Measurements from ENCODE around the gene GNG13.
A peak's percentile ranks its signal among the peaks of the same experiment; 100 is the strongest.

Gene GNG13

DNA sequence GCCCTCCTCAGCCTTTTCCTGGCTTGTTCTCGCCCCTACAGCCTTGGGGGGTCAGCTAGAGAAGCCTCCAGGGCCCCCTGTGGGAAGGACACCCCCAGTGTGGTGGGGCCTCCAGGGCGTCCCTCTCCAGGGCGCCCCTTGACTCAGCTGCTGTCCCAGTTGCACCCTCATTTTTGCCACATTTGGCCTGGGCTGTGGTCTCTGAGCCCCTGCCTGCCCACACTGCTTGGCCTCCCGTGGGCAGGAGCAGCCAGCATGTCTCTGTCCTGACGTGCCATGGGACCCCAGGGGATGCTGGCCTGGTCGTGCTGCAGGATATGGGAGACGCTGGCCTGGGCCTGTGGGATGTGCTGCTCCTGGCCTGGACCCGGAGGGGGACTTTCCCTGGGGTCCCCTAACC lies 7.1 kb downstream of the GNG13 start:
- DNase-seq = no peak

DNA sequence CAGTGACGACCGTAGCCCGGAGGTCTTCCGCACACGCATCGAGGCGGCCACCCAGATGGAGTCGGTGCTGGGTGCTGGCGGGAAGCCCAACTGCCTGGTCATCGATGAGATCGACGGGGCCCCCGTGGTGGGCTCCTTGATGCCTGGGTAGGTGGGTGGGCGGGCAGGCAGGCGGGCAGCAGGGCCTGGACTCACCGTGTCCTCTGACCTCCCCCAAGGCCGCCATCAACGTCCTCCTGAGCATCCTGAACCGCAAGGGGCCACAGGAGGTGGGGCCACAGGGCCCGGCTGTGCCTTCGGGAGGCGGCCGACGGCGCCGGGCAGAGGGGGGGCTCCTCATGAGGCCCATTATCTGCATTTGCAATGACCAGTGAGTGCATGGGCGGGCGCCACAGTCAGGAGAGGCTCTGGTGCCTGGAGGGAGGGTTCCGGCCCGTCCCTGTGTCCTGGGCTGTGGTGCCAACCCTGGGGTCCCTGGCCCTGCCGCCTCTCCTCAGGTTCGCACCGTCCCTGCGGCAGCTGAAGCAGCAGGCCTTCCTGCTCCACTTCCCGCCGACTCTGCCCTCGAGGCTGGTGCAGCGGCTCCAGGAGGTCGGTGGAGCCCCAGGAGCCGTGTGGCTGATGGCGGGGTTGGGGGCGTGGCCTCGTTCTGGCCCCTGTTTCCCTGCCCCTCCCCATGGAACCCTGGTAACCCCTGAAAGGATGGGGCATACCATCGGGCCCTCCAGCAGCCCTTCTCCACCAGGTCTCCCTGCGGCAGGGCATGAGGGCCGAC lies 8.1 kb downstream of the GNG13 start:
- no peak for DNase-seq

DNA sequence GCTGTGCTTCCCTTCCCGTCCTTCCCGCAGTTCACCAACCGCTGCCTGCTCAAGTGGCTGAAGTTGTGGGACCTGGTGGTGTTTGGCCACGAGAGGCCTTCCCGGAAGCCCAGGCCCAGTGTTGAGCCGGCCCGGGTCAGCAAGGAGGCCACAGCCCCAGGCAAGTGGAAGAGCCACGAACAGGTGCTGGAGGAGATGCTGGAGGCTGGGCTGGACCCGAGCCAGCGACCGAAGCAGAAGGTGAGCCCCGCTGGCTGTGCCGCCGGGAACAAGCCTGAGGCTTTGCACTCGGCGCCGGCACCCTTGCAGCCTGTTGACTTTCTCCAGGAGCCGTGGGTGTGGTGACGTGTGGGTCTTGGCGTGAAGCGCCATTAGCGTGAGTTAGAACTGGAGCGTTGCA lies 9.4 kb downstream of the GNG13 start:
- DNase-seq = no peak

DNA sequence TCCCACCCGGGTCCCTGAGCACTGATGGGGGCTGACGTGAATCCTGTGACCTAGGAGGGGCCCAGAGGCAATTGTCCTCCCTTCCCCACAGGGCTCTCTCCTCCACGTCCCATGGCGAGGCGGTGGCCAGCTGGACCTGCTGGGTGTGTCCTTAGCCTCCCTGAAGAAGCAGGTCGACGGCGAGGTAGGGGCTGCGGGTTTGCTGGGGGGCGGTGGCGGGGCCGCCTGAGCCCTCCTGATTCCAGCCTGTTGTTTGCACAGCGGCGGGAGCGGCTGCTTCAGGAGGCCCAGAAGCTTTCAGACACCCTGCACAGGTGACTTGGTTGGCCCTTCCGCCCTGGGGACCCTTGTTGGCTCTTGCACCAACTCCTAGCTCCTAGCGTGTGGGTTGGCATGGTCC lies 10.4 kb downstream of the GNG13 start:
- no peak for DNase-seq

- DNase-seq = no peak
Measured at GRCh38 chr16:789191-789850, 11.2 kb downstream of the GNG13 start.

- peak; percentile 86 to 95 for DNase-seq
Measured at GRCh38 chr16:788399-789126, 12.0 kb downstream of the GNG13 start, which contains the start of gene CHTF18. TSS of gene CHTF18 (plus strand) at chr16:788620. CDS start at chr16:788685, 65 bp downstream.

DNA sequence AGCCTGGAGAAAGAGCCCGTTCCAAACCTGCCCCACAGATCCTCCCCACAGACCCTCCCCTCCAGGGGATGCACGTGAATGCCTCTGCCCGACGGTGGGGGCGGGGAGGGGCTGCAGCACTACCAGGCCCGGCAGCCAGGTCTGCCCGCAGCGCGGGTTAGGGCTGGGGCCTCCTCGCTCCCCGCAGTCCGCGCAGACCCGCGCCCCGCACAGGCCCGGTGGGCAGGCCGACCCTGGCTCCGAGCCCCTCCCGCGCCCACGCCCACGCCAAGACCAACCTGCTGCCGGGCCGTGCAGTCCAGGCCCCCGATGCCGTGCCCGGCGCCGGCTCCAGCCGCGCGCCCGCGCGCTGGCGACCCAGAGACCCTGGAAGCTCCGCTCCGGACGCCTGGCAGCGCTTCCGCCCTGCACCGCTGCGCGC lies 12.5 kb downstream of the GNG13 start, which contains the start of gene RPUSD1:
Gene RPUSD1 (minus strand): TSS at position 404 of the 421 bp plus-strand sequence. CDS start 644 bp downstream, outside the sequence.
- DNase-seq = no peak

GRCh38 chr16:787321-787966 lies 13.1 kb downstream of the GNG13 start:
- DNase-seq = no peak

GRCh38 chr16:785563-786535 lies 14.7 kb downstream of the GNG13 start:
- peak in 1 of 2 experiments; percentile 72 for DNase-seq

DNA sequence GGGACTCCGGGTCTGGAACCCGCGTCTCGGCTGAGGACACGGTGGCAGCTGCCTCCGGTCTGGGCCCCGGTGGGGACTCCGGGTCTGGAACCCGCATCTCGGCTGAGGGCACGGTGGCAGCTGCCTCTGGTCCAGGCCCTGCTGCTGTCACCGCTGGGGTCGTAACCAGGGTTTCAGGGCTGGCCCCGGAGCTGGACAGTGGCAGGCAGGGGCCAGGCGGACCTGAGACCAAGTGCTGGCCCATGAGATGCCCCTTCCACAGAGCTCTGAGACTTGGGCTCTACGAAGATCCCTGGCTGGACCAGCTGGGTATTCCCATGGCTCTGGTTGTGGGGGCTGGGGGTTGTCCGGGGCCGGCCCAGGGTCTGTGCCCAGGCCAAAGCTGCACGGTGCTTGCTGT lies 16.1 kb downstream of the GNG13 start:
- no peak for DNase-seq

GRCh38 chr16:783404-784161 lies 17.0 kb downstream of the GNG13 start:
- no peak for DNase-seq

GRCh38 chr16:782766-783403 lies 17.6 kb downstream of the GNG13 start:
- no peak for DNase-seq

GRCh38 chr16:782258-782657 lies 18.3 kb downstream of the GNG13 start:
- no peak for DNase-seq

GRCh38 chr16:781346-782010 lies 19.1 kb downstream of the GNG13 start:
- no peak for DNase-seq

- DNase-seq = no peak
Measured at GRCh38 chr16:780296-780695, 20.2 kb downstream of the GNG13 start.

GRCh38 chr16:779561-779960 lies 21.0 kb downstream of the GNG13 start:
- no peak for DNase-seq

- DNase-seq = no peak
Measured at GRCh38 chr16:778909-779527, 21.5 kb downstream of the GNG13 start.

DNA sequence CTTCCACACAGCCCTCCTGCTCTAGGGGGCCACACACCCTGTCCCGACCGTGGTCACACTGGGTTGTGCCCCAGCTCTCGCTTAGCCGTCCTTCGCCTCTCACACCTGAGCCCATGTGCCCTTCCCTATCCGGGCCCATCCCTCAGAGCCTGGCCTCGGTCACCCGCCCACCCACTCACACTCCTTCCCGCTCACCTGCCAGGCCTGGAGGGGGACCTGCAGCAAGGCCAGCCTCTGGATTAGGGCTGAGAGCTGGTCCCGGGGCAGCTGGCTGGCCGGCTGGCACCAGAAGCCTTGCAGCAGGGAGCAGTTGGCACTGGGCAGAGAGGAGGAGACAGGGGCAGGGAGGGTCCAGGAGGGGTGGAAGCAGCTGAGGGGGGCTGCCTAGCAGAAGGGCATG lies 22.1 kb downstream of the GNG13 start:
- DNase-seq = no peak

GRCh38 chr16:777826-778225 lies 22.7 kb downstream of the GNG13 start:
- DNase-seq = no peak
